ENCODE data around the gene ABCB8.

The ABCB8 gene

DNA sequence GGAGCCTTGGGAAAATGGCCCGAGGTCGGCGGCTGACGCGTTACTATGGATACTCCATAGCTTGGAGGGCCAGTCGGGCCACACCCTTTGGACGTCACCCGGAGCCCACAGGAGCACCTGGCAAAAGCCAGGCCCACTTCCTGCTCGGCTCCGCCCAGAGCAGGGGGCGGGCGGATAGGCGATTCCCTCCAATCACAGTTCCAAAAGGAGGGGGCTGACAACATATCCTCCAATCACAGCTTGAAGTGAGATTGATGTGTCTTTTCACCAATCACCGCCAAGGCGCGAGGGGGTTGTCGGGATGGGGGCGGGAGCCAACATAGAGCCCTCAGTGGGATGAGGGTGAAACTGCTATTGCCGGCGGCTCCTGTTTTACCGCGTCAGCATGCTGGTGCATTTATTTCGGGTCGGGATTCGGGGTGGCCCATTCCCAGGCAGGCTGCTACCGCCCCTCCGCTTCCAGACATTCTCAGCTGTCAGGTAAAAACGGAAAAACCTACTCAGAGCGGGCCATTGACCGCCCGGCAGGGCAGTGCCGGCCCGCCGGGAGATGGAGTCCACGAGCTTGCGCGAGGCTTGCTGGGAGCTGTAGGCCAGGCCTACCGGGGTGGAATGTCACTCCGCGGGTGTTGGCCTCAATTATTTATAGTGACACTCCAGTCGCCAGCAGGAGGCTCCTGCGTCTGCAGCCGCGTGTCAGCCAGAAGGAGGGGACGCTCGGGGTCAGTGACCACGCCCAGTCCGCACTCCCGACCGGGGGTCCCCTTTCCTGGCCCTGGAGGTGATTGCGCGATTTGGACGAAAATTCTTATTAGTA is at the start of gene ABCB8:
Gene ABCB8 (plus strand): TSS at position 320 of the 817 bp plus-strand sequence. CDS start 66 bp downstream, at position 386.
- peak within 1 kb of the TSS; percentile 69 to 92 for H3K4me3 ChIP-seq (replicated peaks in 1 of 2; ENCODE audit: low read depth in 2 of 2, low read length in 2 of 2)
- TF ChIP-seq, protein P1, sequence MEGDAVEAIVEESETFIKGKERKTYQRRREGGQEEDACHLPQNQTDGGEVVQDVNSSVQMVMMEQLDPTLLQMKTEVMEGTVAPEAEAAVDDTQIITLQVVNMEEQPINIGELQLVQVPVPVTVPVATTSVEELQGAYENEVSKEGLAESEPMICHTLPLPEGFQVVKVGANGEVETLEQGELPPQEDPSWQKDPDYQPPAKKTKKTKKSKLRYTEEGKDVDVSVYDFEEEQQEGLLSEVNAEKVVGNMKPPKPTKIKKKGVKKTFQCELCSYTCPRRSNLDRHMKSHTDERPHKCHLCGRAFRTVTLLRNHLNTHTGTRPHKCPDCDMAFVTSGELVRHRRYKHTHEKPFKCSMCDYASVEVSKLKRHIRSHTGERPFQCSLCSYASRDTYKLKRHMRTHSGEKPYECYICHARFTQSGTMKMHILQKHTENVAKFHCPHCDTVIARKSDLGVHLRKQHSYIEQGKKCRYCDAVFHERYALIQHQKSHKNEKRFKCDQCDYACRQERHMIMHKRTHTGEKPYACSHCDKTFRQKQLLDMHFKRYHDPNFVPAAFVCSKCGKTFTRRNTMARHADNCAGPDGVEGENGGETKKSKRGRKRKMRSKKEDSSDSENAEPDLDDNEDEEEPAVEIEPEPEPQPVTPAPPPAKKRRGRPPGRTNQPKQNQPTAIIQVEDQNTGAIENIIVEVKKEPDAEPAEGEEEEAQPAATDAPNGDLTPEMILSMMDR (IDR thresholded peaks at IDR 0.05; ENCODE audit: low read depth, low read length): peak; percentile 28
- peak; percentile 100 for DNase-seq (ENCODE audit: low read depth in 2 of 2)

DNA sequence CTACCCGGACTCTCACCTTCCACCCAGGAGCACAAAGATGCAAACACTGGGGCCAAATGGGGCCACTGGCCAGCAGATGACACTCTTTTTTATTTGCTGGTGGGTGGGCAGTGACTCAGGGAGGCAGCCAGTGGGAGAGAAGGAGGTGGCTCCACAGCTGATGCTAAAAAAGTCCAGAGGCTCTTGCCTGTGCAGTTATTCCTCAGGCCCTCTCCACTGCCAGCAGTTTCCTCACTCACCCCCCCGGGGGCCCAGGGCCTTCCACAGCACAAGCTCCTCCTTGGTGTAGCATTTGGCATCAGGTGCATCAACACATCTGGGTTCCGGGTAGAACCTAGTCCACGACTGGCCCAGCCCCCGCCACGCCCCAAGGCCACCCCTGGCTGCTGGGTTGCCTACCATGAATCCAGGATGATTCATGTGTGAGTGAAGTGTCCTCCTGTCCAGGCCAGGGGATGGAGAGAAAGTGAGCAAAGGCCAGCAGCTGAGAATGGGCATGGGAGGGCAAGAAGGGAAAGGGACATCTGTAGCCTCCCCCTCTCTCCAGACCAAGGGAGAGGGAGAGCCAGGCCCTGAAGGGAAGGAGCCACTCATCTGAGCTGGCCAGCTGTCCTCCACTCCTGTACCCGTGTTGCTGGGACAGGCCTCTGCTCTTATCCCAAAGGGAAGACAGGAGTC is 48.4 kb upstream of the ABCB8 start:
- no peak for DNase-seq (ENCODE audit: low read depth in 2 of 2)
- TF ChIP-seq, protein P1 (IDR thresholded peaks at IDR 0.05; ENCODE audit: low read depth, low read length): no peak
- H3K4me3 ChIP-seq (replicated peaks in 1 of 2; ENCODE audit: low read depth in 2 of 2, low read length in 2 of 2): no peak overlapping the region

GRCh38 chr7:150980663-150981062 is 47.6 kb upstream of the ABCB8 start:
- TF ChIP-seq, protein P1 (IDR thresholded peaks at IDR 0.05; ENCODE audit: low read depth, low read length): no peak
- DNase-seq (ENCODE audit: low read depth in 2 of 2): no peak

DNA sequence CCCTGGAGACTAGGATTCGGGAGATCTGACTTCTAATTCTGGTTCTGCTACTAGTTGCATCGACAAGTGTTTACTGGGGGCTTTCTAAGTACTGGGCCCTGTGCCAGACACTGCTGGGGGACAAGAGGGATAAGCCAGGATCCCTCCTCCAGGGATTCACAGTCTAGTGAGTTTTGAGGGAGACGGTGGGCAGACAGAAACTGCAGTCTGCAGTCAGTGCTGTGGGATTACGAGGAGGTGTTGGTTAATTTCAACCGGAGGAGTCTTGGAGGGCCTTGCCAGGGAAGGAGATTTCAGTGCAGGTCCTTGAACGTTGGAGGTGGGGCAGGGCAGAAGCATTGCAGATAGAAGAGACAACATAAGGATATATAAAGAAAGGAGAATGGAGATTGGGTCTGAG is 46.6 kb upstream of the ABCB8 start:
- DNase-seq (ENCODE audit: low read depth in 2 of 2): no peak
- TF ChIP-seq, protein P1 (IDR thresholded peaks at IDR 0.05; ENCODE audit: low read depth, low read length): no peak
- no peak overlapping the region for H3K4me3 ChIP-seq (replicated peaks in 1 of 2; ENCODE audit: low read depth in 2 of 2, low read length in 2 of 2)

More at GRCh38 chr7:150980663-150981062, 47.6 kb upstream of the ABCB8 start:
- H3K4me3 ChIP-seq (replicated peaks in 1 of 2; ENCODE audit: low read depth in 2 of 2, low read length in 2 of 2): no peak overlapping the region

GRCh38 chr7:150982351-150982750 is 45.9 kb upstream of the ABCB8 start:
- TF ChIP-seq, protein P1 (IDR thresholded peaks at IDR 0.05; ENCODE audit: low read depth, low read length): no peak
- H3K4me3 ChIP-seq (replicated peaks in 1 of 2; ENCODE audit: low read depth in 2 of 2, low read length in 2 of 2): no peak overlapping the region
- no peak for DNase-seq (ENCODE audit: low read depth in 2 of 2)

- no peak overlapping the region for H3K4me3 ChIP-seq (replicated peaks in 1 of 2; ENCODE audit: low read depth in 2 of 2, low read length in 2 of 2)
- TF ChIP-seq, protein P1 (IDR thresholded peaks at IDR 0.05; ENCODE audit: low read depth, low read length): no peak
- peak; percentile 39 to 40 for DNase-seq (ENCODE audit: low read depth in 2 of 2)
Measured at GRCh38 chr7:150983893-150984368, 44.3 kb upstream of the ABCB8 start.
